ENCODE data around the gene GPATCH11.

GPATCH11 gene

GRCh38 chr2:37083873-37084794 lies at the start of gene GPATCH11, which contains the start of gene HEATR5B:
Gene GPATCH11, plus strand, starts transcription at chr2:37084518. Its CDS starts 3,864 bp downstream, at chr2:37088382.
Gene HEATR5B, minus strand, starts transcription at chr2:37084372. Its CDS starts 958 bp downstream, at chr2:37083414.
- DNase-seq, result peak; percentile 93

GRCh38 chr2:37037771-37038170 lies 46.5 kb upstream of the GPATCH11 start:
- no peak for DNase-seq

GRCh38 chr2:37039580-37039979 lies 44.7 kb upstream of the GPATCH11 start:
- DNase-seq, result no peak

GRCh38 chr2:37052600-37053332 lies 31.6 kb upstream of the GPATCH11 start:
- DNase-seq, result no peak

- DNase-seq, result no peak
Measured at GRCh38 chr2:37059841-37060240, 24.5 kb upstream of the GPATCH11 start.

- DNase-seq, result no peak
Measured at GRCh38 chr2:37060446-37060845, 23.9 kb upstream of the GPATCH11 start.

- DNase-seq, result no peak
Measured at GRCh38 chr2:37061013-37061711, 23.2 kb upstream of the GPATCH11 start.

GRCh38 chr2:37061776-37062175 lies 22.5 kb upstream of the GPATCH11 start:
- no peak for DNase-seq

- no peak for DNase-seq
Measured at GRCh38 chr2:37068686-37069085, 15.6 kb upstream of the GPATCH11 start.

GRCh38 chr2:37070931-37071330 lies 13.4 kb upstream of the GPATCH11 start:
- DNase-seq, result no peak

- DNase-seq, result peak; percentile 73
Measured at GRCh38 chr2:37080266-37080665, 4.1 kb upstream of the GPATCH11 start.

- DNase-seq, result peak; percentile 51
Measured at GRCh38 chr2:37080689-37081088, 3.6 kb upstream of the GPATCH11 start.

- DNase-seq, result no peak
Measured at GRCh38 chr2:37084797-37085196, 479 bp downstream of the GPATCH11 start.

GRCh38 chr2:37085731-37086147 lies 1.4 kb downstream of the GPATCH11 start:
- DNase-seq, result no peak

- no peak for DNase-seq
Measured at GRCh38 chr2:37090019-37090477, 5.7 kb downstream of the GPATCH11 start.

- no peak for DNase-seq
Measured at GRCh38 chr2:37091873-37092272, 7.6 kb downstream of the GPATCH11 start.

GRCh38 chr2:37096568-37096967 lies 12.2 kb downstream of the GPATCH11 start:
- no peak for DNase-seq

GRCh38 chr2:37098416-37099118 lies 14.2 kb downstream of the GPATCH11 start:
- no peak for DNase-seq

- DNase-seq, result no peak
Measured at GRCh38 chr2:37100054-37100453, 15.7 kb downstream of the GPATCH11 start.

- DNase-seq, result no peak
Measured at GRCh38 chr2:37102588-37102987, 18.3 kb downstream of the GPATCH11 start.

- no peak for DNase-seq
Measured at GRCh38 chr2:37104178-37104577, 19.9 kb downstream of the GPATCH11 start.

GRCh38 chr2:37105150-37105549 lies 20.8 kb downstream of the GPATCH11 start:
- no peak for DNase-seq

Data from GF-D8 (cell line).